GM18526 (cell line): Measurements from ENCODE around the gene GFRA1.

Experiments used
- POLR2A ChIP-seq: IDR thresholded peaks from 3 replicates; pipeline ENCODE4 v1.6.1; 2011; ENCODE audit not compliant: insufficient read length; ENCODE audit errors: extremely low read depth

GFRA1 gene

DNA sequence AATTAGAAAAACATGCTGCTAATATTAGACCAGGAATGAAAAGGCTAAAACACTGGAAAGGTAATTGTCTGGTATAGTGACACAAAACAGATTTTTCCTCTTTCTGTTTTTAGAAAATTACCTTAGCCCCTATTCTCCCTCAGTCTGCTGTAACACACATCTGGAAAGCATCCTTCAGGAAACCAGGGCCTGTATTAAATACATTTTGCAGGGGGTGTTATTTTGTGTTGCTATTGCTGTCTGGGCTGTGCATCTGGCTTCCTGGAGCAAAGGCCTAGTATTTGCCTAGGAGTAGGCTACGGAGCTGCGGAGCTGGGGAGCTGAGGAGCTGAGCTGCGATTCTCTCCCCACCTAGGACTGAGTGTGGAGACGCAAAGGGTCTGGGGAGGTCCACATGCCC is 169.3 kb downstream of the GFRA1 start:
- no peak for TF ChIP-seq POLR2A

DNA sequence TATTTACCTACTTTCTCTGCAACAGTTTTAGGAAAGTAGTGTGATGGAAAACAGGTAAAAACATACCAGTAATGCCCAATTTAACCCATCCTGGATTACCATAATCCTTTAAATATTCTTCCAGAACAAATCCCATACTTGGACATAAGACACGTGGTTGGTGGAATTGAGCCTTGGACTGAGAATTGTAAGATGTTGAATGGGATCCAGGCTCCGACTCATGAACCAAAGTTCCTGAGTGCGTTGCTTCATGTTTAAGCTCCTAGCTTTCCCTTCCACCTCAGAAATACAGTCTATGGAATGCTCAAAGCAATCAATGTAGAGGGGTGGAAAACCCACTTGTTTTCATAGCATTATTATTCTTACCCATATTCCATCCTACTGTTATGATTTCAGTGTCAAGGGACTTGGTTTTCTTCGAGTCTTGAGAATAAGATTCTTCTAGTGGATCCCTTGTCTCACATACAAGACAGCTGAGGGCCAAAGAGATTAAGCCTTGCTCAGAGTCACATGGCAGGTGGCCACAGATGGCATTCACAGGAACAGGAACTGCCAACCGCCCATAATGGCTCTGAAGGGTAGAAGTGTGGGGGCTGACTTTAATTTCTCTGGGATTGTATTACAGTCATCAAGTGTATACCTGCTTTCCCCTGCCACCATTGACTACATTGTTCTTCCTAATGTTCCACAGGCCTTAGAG is 171.2 kb downstream of the GFRA1 start:
- no peak for TF ChIP-seq POLR2A

DNA sequence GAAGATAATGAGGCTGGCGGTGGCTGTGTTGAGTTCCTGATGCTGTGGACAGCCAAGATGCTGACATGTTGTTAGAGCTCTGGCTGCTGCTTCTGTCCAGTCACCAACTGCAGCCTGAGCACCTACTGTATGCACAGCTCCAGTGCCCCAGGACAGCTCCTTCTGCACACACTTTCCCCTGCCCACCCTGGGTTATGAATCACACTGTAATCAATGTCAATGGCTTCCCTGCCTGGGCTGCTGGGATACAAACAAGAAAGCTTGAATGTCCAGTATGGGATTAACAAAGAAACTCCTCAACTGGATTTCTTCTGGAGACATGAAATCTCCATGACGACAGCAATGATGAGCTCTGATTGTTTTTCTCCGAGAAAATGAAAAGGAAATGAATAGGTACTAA is 172.0 kb downstream of the GFRA1 start:
- TF ChIP-seq POLR2A, result no peak

DNA sequence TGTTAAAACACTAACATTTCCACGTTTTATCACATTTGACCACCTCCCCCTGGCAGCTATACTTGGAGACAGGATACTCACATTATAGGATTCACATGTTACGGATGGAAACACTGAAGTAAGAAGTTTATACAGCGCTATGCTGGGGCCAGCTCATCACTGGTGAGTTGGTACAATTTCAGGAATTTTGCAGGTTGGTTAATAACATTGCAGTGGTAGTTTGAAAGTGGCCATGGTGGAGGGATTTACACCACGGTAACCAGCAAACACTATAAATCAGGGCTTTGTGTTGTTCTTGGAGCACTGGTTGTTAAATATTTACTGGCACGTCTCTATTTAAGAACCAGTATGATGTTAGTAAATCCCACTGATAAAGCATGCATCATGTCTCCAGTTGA is 174.0 kb downstream of the GFRA1 start:
- no peak for TF ChIP-seq POLR2A

DNA sequence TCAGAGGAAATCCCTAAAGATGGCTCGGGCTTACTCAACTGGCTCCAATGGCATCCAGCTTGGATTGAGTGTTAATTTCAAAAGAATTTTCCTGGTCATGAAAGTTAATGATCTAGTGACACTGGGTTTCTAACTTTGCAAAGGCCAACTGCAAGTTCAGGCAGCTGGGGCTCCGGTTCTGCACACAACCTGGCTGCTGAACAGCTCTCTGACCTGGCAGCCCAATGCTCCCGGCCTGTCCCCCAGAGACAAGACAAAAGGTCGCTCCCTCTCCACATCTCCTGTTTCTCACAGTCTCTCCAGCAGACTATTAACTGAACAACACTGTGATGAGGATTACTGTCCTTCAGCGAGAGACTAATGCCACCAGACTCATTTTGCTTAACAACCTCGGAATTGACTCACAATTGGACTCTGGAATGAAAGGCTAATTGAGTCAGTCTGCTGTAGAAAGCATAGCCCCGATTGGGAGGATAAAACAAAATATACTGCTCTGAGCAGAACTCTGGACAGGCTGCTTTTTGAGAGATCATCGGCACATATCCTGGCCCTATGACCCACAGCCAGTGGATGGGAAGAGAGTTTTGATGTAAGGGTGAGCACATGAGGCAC is 174.5 kb downstream of the GFRA1 start:
- TF ChIP-seq POLR2A, result no peak

DNA sequence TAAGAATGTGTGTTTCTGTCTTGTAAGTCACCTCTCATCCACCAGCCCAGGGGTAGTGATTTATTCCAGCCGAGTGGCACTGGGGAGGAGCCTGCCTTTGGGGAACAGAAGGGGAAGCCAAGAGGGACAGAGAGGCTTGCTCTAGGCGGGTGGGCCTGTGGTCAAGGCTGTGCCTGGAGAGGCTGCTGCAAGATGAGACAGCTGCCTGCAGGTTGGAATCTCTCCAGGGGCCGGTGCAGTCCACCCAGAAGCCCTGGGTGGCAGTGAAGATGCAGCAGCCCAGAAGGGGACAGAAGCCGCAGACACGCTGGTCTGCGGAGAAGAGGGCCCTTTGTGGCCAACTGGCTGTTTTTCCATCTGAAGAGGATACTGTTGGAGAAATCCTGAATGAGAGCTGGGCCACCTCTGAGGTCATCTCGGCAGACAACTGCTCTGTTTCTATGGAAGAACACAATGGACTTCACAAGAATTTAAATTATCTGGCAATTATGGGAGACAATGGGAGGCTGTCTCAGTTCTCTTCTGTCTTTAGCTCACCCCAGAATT is 175.7 kb downstream of the GFRA1 start:
- no peak for TF ChIP-seq POLR2A

DNA sequence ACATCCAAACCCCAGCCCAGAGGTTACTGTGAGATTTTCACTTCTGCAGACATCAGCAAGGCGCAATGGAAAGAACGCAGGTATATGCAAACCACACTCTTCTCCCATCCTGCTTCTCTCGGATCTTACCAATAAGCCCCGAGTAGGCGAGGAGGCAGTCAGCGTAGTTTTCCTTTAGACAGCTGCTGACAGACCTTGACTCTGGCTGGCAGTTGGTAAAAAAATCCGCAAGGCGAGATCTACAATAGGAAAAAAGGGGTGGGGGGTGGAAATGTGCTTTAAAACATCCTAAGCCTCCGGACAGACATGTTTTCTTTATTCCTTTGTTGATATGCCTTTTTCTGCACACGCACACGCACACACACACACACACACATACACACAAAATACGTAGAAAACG is 176.5 kb downstream of the GFRA1 start:
- TF ChIP-seq POLR2A, result no peak

DNA sequence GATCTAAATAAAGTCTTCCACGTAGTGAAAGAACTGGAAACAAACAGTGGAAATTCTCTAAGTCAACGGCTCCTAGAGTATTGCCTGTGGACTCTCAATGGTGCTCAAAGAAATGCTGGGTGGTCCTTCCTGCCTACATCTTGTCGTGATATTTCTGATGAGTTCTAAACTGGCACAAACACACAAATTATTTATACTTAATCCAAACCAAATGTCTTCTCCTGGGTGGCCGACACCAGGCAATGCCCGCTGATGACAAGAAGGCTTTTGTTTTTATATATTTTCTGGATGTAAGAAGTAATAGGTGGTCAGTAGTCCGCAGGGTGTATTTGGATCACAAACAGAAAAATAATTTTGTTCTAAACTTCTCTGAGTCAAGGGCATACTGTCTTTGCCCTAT is 178.7 kb downstream of the GFRA1 start:
- no peak for TF ChIP-seq POLR2A

DNA sequence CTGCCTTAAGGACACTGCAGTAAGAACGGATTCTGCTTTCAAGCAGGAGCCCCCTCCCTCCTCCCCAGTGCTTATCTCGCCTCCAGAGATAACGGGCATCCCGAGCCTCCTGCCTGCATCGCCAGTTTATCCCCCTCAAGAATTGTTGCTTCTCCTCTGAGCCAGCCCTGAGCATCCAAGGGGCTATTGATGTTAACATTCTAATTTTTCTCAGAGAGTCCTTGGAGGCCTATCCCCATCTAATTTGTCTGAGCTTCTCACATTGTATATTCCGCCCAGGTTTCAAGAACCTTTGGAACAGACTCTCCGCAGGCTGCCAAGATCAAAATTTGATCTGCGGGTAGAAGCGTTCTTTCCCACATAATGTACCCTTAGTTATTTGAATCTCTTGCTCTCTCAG is 180.0 kb downstream of the GFRA1 start:
- TF ChIP-seq POLR2A, result no peak

DNA sequence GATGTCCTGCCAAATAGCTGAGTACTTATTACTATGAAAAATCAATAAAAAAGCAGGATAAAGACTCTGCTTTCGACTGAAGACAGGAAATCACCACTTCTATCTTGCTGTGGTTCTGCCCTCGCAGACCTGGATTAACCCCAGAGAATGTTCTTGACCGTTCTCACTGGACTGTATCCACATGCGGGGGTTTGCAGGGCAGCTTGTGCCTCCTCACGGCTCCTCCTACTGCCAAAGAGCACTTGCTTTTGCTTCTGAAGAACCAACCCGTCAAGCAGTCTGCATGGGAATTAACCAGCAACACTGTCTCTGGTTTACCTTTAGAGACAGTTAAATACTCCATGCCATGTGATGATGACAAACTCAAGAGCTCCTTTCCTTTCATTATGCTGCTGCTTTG is 184.0 kb downstream of the GFRA1 start:
- TF ChIP-seq POLR2A, result no peak

DNA sequence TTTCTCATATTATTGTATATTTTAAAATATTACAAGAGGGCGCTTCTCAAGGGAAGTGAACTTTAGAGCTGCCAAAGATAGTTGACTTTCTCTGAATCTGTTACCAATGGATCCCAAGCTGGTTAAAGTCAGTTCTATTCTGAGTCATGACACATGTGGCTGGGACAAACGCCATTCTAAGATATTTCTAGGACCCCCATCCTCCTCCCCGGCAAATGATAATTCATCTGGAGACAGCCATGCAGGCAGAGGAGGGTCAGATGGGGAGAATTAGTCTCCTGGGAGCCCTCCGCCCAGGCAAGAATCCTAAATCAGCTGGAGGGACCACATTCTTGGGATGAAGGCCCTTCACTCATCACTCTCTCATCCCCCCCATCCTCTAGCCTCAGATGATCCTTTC is 187.7 kb downstream of the GFRA1 start:
- TF ChIP-seq POLR2A, result no peak

DNA sequence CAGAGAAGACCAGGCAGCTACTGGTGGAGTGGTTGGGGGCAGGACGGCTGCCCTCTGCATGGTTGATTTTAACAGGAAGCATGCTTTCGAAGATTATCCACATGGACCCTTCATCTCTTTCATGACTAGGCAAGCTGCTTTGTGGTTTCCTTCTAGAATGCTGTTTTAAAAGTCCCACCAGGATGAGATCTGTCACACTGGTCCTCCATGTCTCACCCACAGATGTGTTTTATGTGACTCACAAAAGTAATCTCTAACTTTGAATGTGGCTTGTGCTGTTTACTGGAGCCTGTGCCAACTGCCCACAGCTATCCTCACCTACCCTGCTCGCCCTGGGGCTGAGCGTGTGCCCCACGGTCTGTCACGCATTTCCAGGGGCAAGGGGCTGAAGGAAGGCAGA is 188.8 kb downstream of the GFRA1 start:
- TF ChIP-seq POLR2A, result no peak

DNA sequence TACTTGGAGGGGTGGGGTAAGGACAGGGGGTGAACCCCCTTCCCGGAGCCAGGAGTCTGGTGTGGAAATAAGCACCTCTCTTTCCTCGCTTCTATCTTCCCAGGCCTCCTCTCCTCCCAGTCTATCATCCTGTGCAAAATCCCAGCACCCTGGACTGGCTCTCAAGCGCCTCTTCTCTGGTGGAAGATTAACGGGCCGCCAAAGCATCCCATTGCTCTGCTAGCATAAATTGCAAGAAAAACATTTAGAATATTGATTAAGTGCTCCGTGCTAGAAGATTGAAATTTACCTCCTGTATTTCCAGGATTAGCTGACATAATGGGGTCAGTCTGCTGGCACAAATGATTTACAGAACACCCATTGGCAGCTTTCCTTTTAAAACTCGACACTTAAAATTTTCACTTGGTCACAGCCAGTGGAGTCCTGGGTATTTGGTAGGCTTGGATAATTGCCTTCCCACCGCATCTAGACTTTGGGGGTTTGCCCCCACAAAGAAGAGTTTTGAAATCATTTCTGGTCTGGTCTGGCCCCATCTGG is 189.7 kb downstream of the GFRA1 start:
- TF ChIP-seq POLR2A, result no peak

DNA sequence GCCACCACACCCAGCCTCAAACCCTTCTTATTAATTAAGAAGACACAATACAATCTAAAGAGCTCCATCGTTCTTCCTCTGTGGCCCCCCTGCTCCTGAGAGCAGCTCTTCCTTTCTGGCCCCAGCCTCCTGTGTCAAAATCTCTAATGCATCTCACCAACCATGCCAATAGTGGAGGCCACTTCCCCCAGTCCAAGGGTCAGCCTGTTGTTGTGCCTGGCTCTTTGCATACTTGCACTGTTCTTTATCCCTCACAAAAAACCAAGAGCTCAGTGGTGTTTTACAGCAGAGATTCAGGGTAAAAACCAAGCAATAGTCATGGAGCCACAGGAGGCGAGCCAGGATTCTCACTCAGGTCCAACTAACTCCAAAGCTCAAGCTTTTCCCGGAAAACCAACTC is 190.2 kb downstream of the GFRA1 start:
- no peak for TF ChIP-seq POLR2A

DNA sequence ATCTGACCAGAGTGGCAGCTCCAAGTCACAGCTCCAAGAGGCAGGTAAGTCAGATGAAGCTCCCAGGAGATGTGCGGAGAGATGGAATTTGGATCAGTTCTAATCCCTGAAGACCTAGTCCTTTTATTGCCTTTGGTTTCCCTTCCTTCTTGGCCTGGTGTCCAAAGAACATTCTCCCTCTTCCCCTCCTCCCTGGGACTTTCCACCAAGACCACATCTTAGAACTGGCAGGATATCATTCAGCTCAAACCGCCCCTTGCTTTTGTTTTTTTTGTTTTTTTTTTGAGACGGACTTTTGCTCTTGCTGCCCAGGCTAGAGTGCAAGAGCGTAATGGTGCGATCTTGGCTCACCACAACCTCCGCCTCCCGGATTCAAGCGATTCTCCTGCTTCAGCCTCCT is 190.8 kb downstream of the GFRA1 start:
- no peak for TF ChIP-seq POLR2A

DNA sequence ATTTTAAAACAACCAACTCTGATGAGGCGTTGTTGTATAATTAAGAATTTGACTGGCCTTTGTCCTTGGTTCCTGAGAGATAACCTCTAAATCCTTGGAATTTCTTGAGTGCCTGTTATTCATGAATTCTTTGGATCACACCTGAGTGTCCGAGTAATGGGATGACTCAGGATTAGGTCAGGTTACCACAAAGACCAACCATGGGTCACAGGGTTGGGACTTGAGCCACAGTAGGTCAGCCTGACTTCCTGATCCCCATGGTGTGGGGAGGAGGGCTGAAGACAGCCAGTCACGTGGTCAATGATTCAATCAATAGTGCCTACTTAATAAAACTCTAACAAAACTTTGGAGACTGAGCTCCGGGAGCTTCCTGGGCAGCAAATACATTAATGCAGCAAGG is 192.5 kb downstream of the GFRA1 start:
- TF ChIP-seq POLR2A, result no peak

DNA sequence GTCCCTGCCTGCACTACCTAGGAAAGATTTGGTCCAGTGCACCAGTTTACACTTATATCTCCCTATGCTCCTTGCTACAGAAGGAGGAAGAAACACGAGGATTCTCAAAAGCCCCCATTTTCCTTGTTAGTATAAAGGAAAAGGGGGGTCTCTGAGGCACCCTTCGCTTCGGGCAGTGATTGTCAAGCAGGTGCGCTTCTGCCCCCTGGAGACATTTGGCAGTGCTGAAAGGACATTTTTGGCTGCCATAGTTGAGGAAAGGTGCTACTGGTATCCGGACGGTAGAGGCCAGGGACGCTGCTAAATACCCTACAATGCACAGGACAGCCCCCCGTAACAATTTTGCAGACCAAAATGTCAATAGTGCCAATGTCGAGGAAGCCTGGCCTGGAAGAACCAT is 193.7 kb downstream of the GFRA1 start:
- no peak for TF ChIP-seq POLR2A
